NCI-H2029 (cell line): ENCODE results near the gene PPP1R9A.
"Not testable (repeated sequence)": the region's sequence is repeated elsewhere in the genome, so short reads cannot be mapped to it uniquely, and the experiment has no call there.

Experiments
- DNase-seq: peaks from one replicate; lab custom pipeline; 2025; lab: John Stamatoyannopoulos, UW

Gene PPP1R9A

GRCh38 chr7:94975336-94975735 lies 67.9 kb downstream of the PPP1R9A start:
- no peak for DNase-seq

- DNase-seq, result no peak
Observed at GRCh38 chr7:94980418-94981142, 73.2 kb downstream of the PPP1R9A start.

GRCh38 chr7:94995921-94996320 lies 88.5 kb downstream of the PPP1R9A start:
- no peak for DNase-seq

- no peak for DNase-seq
Observed at GRCh38 chr7:94996369-94996768, 89.0 kb downstream of the PPP1R9A start.

- no peak for DNase-seq
Observed at GRCh38 chr7:94997547-94997946, 90.2 kb downstream of the PPP1R9A start.

- no peak for DNase-seq
Observed at GRCh38 chr7:94998266-94999068, 91.1 kb downstream of the PPP1R9A start.

- no peak for DNase-seq
Observed at GRCh38 chr7:94999069-94999351, 91.6 kb downstream of the PPP1R9A start.

GRCh38 chr7:94999601-95000000 lies 92.2 kb downstream of the PPP1R9A start:
- not testable (repeated sequence) for DNase-seq

- no peak for DNase-seq
Observed at GRCh38 chr7:95001258-95001657, 93.9 kb downstream of the PPP1R9A start.

- no peak for DNase-seq
Observed at GRCh38 chr7:95001815-95002561, 94.6 kb downstream of the PPP1R9A start.

- DNase-seq, result no peak
Observed at GRCh38 chr7:95002775-95003174, 95.4 kb downstream of the PPP1R9A start.

- DNase-seq, result no peak
Observed at GRCh38 chr7:95004618-95005247, 97.3 kb downstream of the PPP1R9A start.

GRCh38 chr7:95006010-95006409 lies 98.6 kb downstream of the PPP1R9A start:
- no peak for DNase-seq

- not testable (repeated sequence) for DNase-seq
Observed at GRCh38 chr7:95008773-95009172, 101.4 kb downstream of the PPP1R9A start.

GRCh38 chr7:95011146-95011928 lies 103.9 kb downstream of the PPP1R9A start:
- DNase-seq, result no peak

GRCh38 chr7:95011995-95012394 lies 104.6 kb downstream of the PPP1R9A start:
- DNase-seq, result no peak

GRCh38 chr7:95018021-95018420 lies 110.6 kb downstream of the PPP1R9A start:
- no peak for DNase-seq

- DNase-seq, result no peak
Observed at GRCh38 chr7:95026018-95026417, 118.6 kb downstream of the PPP1R9A start.

- no peak for DNase-seq
Observed at GRCh38 chr7:95026421-95027072, 119.2 kb downstream of the PPP1R9A start.

GRCh38 chr7:95027234-95027872 lies 120.0 kb downstream of the PPP1R9A start:
- DNase-seq, result no peak

GRCh38 chr7:95028683-95029082 lies 121.3 kb downstream of the PPP1R9A start:
- DNase-seq, result peak; percentile 23
